RWPE1 (cell line): ENCODE results near the gene PLAC9.

Experiments used
- CTCF ChIA-PET: fragments of 350-600 bp; sonication (Branson Sonifier 250); formaldehyde crosslinking; extraction: SDS; loops from one replicate; lab custom pipeline; 2021; lab: Yijun Ruan, JAX
- POLR2A ChIA-PET: fragments of 400-600 bp; formaldehyde crosslinking; extraction: SDS; loops from one replicate; lab custom pipeline; 2020; ENCODE audit warnings: antibody characterized with exemption; ENCODE audit not compliant: low non-redundant PET; lab: Yijun Ruan, JAX
- DNase-seq: peaks from one replicate; pipeline ENCODE4 v3.0.0; 2012; ENCODE audit warnings: low spot score
- H3K27ac ChIP-seq: fragments of 450-650 bp; 2 replicates; pipeline ENCODE4 v1.5.1; 2017
- CTCF ChIP-seq: fragments of 450-650 bp; conservative IDR thresholded peaks from 2 replicates; pipeline ENCODE4 v1.5.1; 2017; ENCODE audit warnings: low read depth, mild to moderate bottlenecking

PLAC9 gene

GRCh38 chr10:80185578-80186299 lies 53.2 kb downstream of the PLAC9 start:
- DNase-seq = no peak
- no peak overlapping the region for H3K27ac ChIP-seq
- POLR2A ChIA-PET = no interaction called here
- CTCF ChIA-PET = no interaction called here
- no peak for TF ChIP-seq CTCF

DNA sequence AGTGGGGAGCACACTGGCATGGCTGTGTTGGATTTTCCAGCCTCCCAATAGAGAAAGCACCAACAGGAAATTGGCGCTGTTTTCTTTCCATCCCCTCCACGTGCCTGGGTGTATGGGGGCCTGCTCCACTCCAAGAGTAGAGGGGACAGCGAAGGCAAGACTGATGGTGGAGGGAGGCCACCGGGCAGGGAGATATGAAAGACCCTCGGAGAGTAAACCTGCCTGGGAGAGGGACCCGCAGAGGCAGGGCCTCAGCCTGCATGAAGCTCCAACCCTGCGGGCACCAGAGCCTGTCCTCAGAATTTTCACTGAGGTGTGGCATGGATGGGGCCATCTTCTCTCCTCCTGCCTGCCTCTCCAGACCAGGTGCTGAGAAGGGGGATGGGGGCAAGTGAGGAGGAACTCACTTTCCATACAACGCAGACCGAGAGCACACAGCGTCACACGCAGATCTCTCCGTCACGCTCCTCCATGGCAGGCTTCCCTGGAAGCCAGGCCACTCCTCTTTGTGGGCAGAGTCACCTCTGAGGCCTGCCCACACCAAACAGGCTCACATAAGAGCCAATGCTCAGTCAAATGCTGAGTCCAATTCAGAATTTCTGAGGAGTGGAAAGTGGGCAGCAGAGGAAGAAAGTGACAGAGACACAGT lies 54.0 kb downstream of the PLAC9 start:
- POLR2A ChIA-PET = no interaction called here
- peak overlapping the region; percentile 9; the same call in 1 of the 2 replicates for H3K27ac ChIP-seq
- no peak for TF ChIP-seq CTCF
- DNase-seq = no peak
- CTCF ChIA-PET = no interaction called here

GRCh38 chr10:80187060-80187459 lies 54.5 kb downstream of the PLAC9 start:
- ChIA-PET POLR2A (no interaction called here), CTCF (no interaction called here)
- H3K27ac ChIP-seq = peak overlapping the region; percentile 9; the same call in 1 of the 2 replicates
- TF ChIP-seq CTCF = no peak
- no peak for DNase-seq

DNA sequence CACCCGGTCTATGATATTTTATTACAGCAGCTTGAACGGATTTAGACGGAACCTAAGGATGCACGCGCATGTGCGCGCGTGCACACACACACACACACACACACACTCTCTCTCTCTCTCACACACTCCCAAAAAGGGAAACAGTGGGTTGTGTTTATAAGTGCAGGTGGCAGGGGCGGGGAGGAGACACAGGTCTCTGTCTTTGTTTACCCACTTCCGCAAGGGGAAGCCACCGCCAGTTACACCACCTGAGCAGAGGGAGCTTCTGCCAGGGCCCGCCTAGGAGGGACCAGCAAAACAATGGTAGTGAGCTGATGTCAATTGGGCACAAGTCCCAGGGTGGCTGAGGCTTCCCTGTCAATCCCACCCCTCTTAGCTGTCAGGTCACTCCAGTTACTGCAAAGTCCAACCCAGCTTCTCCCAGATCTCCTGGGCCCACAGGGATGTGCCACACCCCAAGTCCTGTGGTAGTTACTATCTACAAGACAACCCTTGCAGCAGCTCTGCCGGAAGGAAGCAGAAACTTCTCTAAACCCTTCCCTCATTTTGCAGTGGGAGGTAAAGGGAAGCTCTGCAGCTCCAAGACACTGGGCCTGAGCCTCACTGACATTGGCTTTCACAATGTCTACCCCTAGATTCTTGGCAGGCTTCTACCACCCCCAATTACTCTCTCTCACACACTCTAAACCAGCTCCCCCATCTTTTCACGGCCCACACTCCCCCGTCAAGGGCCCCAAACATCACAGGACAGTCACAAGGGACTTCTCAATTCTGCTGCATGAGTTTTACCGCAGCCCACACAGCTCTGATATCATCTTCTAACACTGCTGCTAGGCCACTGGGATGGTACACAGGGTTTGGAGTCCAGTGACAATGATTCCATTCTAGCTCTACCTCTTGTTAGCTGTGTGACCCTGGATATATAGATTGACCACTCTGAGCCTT lies 55.2 kb downstream of the PLAC9 start:
- DNase-seq = no peak
- H3K27ac ChIP-seq = peak overlapping the region; percentile 9; the same call in 1 of the 2 replicates
- CTCF ChIA-PET = interaction anchor here (0.5 kb wide), 1 partner anchor 120 kb away, joined by 4 read pairs; no protein-coding TSS in a partner anchor
- TF ChIP-seq CTCF = no peak
- POLR2A ChIA-PET = no interaction called here

- no peak for DNase-seq
- POLR2A ChIA-PET = no interaction called here
- CTCF ChIA-PET = no interaction called here
- TF ChIP-seq CTCF = no peak
- H3K27ac ChIP-seq = no peak overlapping the region
These were observed 56.2 kb downstream of the PLAC9 start for GRCh38 chr10:80188713-80189112.
